BLaER1 treated with 17β-estradiol and CSF1 and Interleukin-3, amounts not matched to agents 10 nM and 100 nM (cell line): ENCODE measurements around the gene EML6.
"Not testable (repeated sequence)": the region's sequence is repeated elsewhere in the genome, so short reads cannot be mapped to it uniquely, and the experiment has no call there.

ENCODE experiments used
- H3K27ac ChIP-seq, 11 experiments: shearing (Covaris generic); formaldehyde crosslinking; 2 replicates each; pipeline ENCODE4 v1.8.1; 2022
- H3K27me3 ChIP-seq, 11 experiments: shearing (Covaris generic); formaldehyde crosslinking; 2 replicates each; pipeline ENCODE4 v1.8.1; 2022
- H3K36me3 ChIP-seq, 11 experiments: shearing (Covaris generic); formaldehyde crosslinking; 2 replicates each; pipeline ENCODE4 v1.8.1; 2022
- H3K4me1 ChIP-seq, 10 experiments: shearing (Covaris generic); formaldehyde crosslinking; 2 replicates each; pipeline ENCODE4 v1.8.1; 2022
- H3K4me2 ChIP-seq, 11 experiments: shearing (Covaris generic); formaldehyde crosslinking; 2 replicates each; pipeline ENCODE4 v1.8.1; 2022
- H3K4me3 ChIP-seq, 10 experiments: shearing (Covaris generic); formaldehyde crosslinking; 2 replicates each; pipeline ENCODE4 v1.8.1; 2022
- H3K9ac ChIP-seq, 11 experiments: shearing (Covaris generic); formaldehyde crosslinking; 2 replicates each; pipeline ENCODE4 v1.8.1; 2022
- H3K9me3 ChIP-seq, 11 experiments: shearing (Covaris generic); formaldehyde crosslinking; replicated peaks in 1 of 11; 2 replicates each; pipeline ENCODE4 v1.8.1; 2022
- H4K20me1 ChIP-seq, 11 experiments: shearing (Covaris generic); formaldehyde crosslinking; 2 replicates each; pipeline ENCODE4 v1.8.1; 2022
- Cebpa-rat ChIP-seq, 11 experiments: shearing (Covaris generic); IDR thresholded peaks; 2 replicates each; pipeline ENCODE4 v1.8.1; 2022

EML6 gene

GRCh38 chr2:54834721-54835120, 111.3 kb downstream of the EML6 start:
- Histone ChIP-seq H3K4me2 (no peak overlapping the region), H3K27me3 (no peaks in the 10 kb centered on the region), H4K20me1 (no peaks in the 10 kb centered on the region), H3K36me3 (no peaks in the 10 kb centered on the region), H3K9me3 (no peaks in the 10 kb centered on the region), H3K4me1 (peaks cover 0 to 6% (median 2%) of the 10 kb centered on the region in 10 experiments; a peak in 9 of 20 replicates), H3K9ac (no peak overlapping the region), H3K27ac (no peak overlapping the region), H3K4me3 (no peak overlapping the region)
- TF ChIP-seq Cebpa-rat (IDR thresholded peaks at IDR 0.05) = no peak

- Histone ChIP-seq H4K20me1 (no peaks in the 10 kb centered on the region), H3K9ac (no peak overlapping the region), H3K4me3 (no peak overlapping the region), H3K27me3 (no peaks in the 10 kb centered on the region), H3K4me1 (peaks cover 0 to 6% (median 0%) of the 10 kb centered on the region in 10 experiments; a peak in 4 of 20 replicates), H3K4me2 (peak overlapping the region in 3 of 11 experiments; percentile 1 to 5 (median 4); a peak in 2 of 22 replicates), H3K36me3 (no peaks in the 10 kb centered on the region), H3K27ac (no peak overlapping the region), H3K9me3 (no peaks in the 10 kb centered on the region)
- TF ChIP-seq Cebpa-rat (IDR thresholded peaks at IDR 0.05) = no peak
Observed at GRCh38 chr2:54836477-54836876, 113.0 kb downstream of the EML6 start.

- H3K36me3 ChIP-seq = no peaks in the 10 kb centered on the region
- H3K4me3 ChIP-seq = no peak overlapping the region
- H3K27ac ChIP-seq = no peak overlapping the region
- no peak overlapping the region for H3K4me2 ChIP-seq
- H4K20me1 ChIP-seq = no peaks in the 10 kb centered on the region
- no peak for TF ChIP-seq Cebpa-rat (IDR thresholded peaks at IDR 0.05)
- no peaks in the 10 kb centered on the region for H3K9me3 ChIP-seq
- H3K27me3 ChIP-seq = no peaks in the 10 kb centered on the region
- H3K9ac ChIP-seq = no peak overlapping the region
- peaks cover 0 to 6% (median 0%) of the 10 kb centered on the region in 10 experiments; a peak in 4 of 20 replicates for H3K4me1 ChIP-seq
Observed at GRCh38 chr2:54838585-54839035, 115.1 kb downstream of the EML6 start.

- no peaks in the 10 kb centered on the region for H3K36me3 ChIP-seq
- H4K20me1 ChIP-seq = no peaks in the 10 kb centered on the region
- H3K4me2 ChIP-seq = no peak overlapping the region
- H3K4me3 ChIP-seq = no peak overlapping the region
- no peaks in the 10 kb centered on the region for H3K27me3 ChIP-seq
- H3K27ac ChIP-seq = no peak overlapping the region
- H3K9ac ChIP-seq = no peak overlapping the region
- TF ChIP-seq Cebpa-rat (IDR thresholded peaks at IDR 0.05) = no peak
- H3K9me3 ChIP-seq = no peaks in the 10 kb centered on the region
- peaks cover 0 to 6% (median 0%) of the 10 kb centered on the region in 10 experiments; a peak in 4 of 20 replicates for H3K4me1 ChIP-seq
Observed at GRCh38 chr2:54839461-54840255, 116.2 kb downstream of the EML6 start.

- Histone ChIP-seq H3K4me2 (no peak overlapping the region), H3K9ac (no peak overlapping the region), H3K36me3 (no peaks in the 10 kb centered on the region), H4K20me1 (no peaks in the 10 kb centered on the region), H3K4me1 (peaks cover 0 to 14% (median 3%) of the 10 kb centered on the region in 10 experiments; a peak in 6 of 20 replicates), H3K27me3 (no peaks in the 10 kb centered on the region), H3K27ac (no peak overlapping the region), H3K4me3 (no peak overlapping the region), H3K9me3 (no peaks in the 10 kb centered on the region)
- no peak for TF ChIP-seq Cebpa-rat (IDR thresholded peaks at IDR 0.05)
Observed at GRCh38 chr2:54840559-54841468, 117.4 kb downstream of the EML6 start.

GRCh38 chr2:54841500-54841899, 118.0 kb downstream of the EML6 start:
- H3K36me3 ChIP-seq, H3K9ac ChIP-seq, H3K27me3 ChIP-seq, H4K20me1 ChIP-seq, H3K4me3 ChIP-seq, H3K27ac ChIP-seq, H3K9me3 ChIP-seq, H3K4me2 ChIP-seq: not testable (repeated sequence)
- H3K4me1 ChIP-seq = peaks cover 0 to 14% (median 2%) of the 10 kb centered on the region in 10 experiments; a peak in 6 of 20 replicates

- no peaks in the 10 kb centered on the region for H3K9me3 ChIP-seq
- no peak overlapping the region for H3K9ac ChIP-seq
- H3K4me1 ChIP-seq = peaks cover 0 to 14% (median 0%) of the 10 kb centered on the region in 10 experiments; a peak in 3 of 20 replicates
- no peak overlapping the region for H3K27ac ChIP-seq
- TF ChIP-seq Cebpa-rat (IDR thresholded peaks at IDR 0.05) = no peak
- no peaks in the 10 kb centered on the region for H4K20me1 ChIP-seq
- peak overlapping the region in 1 of 11 experiments; percentile 27; a peak in 2 of 22 replicates for H3K4me2 ChIP-seq
- H3K4me3 ChIP-seq = no peak overlapping the region
- H3K27me3 ChIP-seq = no peaks in the 10 kb centered on the region
- no peaks in the 10 kb centered on the region for H3K36me3 ChIP-seq
Observed at GRCh38 chr2:54845094-54845493, 121.6 kb downstream of the EML6 start.

GRCh38 chr2:54845514-54845913, 122.1 kb downstream of the EML6 start:
- Histone ChIP-seq H3K9me3 (no peaks in the 10 kb centered on the region), H3K4me3 (no peak overlapping the region), H3K9ac (no peak overlapping the region), H4K20me1 (no peaks in the 10 kb centered on the region), H3K4me1 (peaks cover 0 to 14% (median 0%) of the 10 kb centered on the region in 10 experiments; a peak in 3 of 20 replicates), H3K36me3 (no peaks in the 10 kb centered on the region), H3K4me2 (peak overlapping the region in 1 of 11 experiments; percentile 27; a peak in 3 of 22 replicates), H3K27me3 (no peaks in the 10 kb centered on the region), H3K27ac (no peak overlapping the region)
- TF ChIP-seq Cebpa-rat (IDR thresholded peaks at IDR 0.05) = no peak
